Heart left ventricle (tissue), 16 donors: ENCODE measurements around the gene PUS7. TPM values are rescaled to one million over a fixed set of nuclear protein-coding genes. Genes with fewer than 3 reads are reported as not detected.

Experiments
- ATAC-seq, 4 donors: fragments of 200-7000 bp; cut with Tn5 transposase; one replicate each; pipeline ENCODE4 v1.9.1; 2020 to 2022; ENCODE audit warnings: moderate library complexity in 4 of 4, mild to moderate bottlenecking in 3 of 4, moderate number of reproducible peaks in 1 of 4
- DNase-seq, 5 donors: peaks; one replicate each; pipeline ENCODE4 v3.0.0-alpha.2; 2020
- H3K27ac ChIP-seq, 12 donors: fragments of 200-600 bp; sonication (generic) in 4 of 12; one replicate each; pipeline versions ENCODE4 v1.5.0 to v1.8.0; 2016 to 2022; ENCODE audit warnings: mild to moderate bottlenecking in 2 of 12
- H3K27me3 ChIP-seq, 9 donors: fragments of 200-600 bp; sonication (generic) in 2 of 9; one replicate each; pipeline versions ENCODE4 v1.5.1 to v1.8.0; 2016 to 2022; ENCODE audit warnings: mild to moderate bottlenecking in 3 of 9
- H3K36me3 ChIP-seq, 9 donors: fragments of 200-600 bp; sonication (generic) in 2 of 9; one replicate each; pipeline versions ENCODE4 v1.5.0 to v1.8.0; 2018 to 2022; ENCODE audit warnings: mild to moderate bottlenecking in 2 of 9
- H3K4me1 ChIP-seq, 12 donors: fragments of 200-600 bp; sonication (generic) in 4 of 12; one replicate each; pipeline versions ENCODE4 v1.5.0 to v1.8.0; 2016 to 2022; ENCODE audit warnings: mild to moderate bottlenecking in 3 of 12
- H3K4me3 ChIP-seq, 12 donors: fragments of 200-600 bp; sonication (generic) in 4 of 12; one replicate each; pipeline versions ENCODE4 v1.5.0 to v1.8.0; 2017 to 2022; ENCODE audit warnings: mild to moderate bottlenecking in 9 of 12, moderate library complexity in 4 of 12
- H3K9me3 ChIP-seq, 12 donors: fragments of 200-600 bp; sonication (generic) in 4 of 12; one replicate each; pipeline versions ENCODE4 v1.5.0 to v1.8.0; 2016 to 2022; ENCODE audit warnings: mild to moderate bottlenecking in 1 of 12
- POLR2A ChIP-seq, 2 donors: fragments of 450-650 bp; IDR thresholded peaks; one replicate each; pipeline ENCODE4 v1.6.1; 2017; ENCODE audit warnings: antibody characterized with exemption in 2 of 2, mild to moderate bottlenecking in 2 of 2, moderate library complexity in 2 of 2
- WGBS, 4 donors: extraction: QIAGEN DNeasy Blood & Tissue Kit in 2 of 4; methylation state at CpG; one replicate each; pipeline versions ENCODE4 v1.1.5 to v1.1.7; 2013 to 2018; 5-methylcytosine and 5-hydroxymethylcytosine counted together
- intact Hi-C, 10 donors: fragments of 100-400 bp; cut with DNase I; formaldehyde crosslinking; loops; one replicate each; pipeline versions ENCODE4 v1.11.1 to v1.14.2; 2022
- polyA plus RNA-seq, 2 donors: library from polyadenylated mRNA; stranded (reverse); fragments of 200-250 nt; gene quantifications; one replicate each; pipeline ENCODE4 v1.2.3, GENCODE V29; 2013
- total RNA-seq, 9 donors: library from RNA; depleted of rRNA in 2 of 9; stranded (reverse); fragments of >200 nt in 2 of 9; fragmentation: NEBNext Ultra II Directional in 3 of 9; extraction: Animal tissue kit (Norgen Biotek cat#: 25700) in 3 of 9; gene quantifications; one replicate each; pipeline versions ENCODE4 v1.1.0 to v1.2.4, GENCODE V29; 2016 to 2023
- TF ChIP-seq, protein P1 (sequence below), 12 donors: fragments of 200-600 bp; sonication (generic) in 4 of 12; IDR thresholded peaks; one replicate each; pipeline versions ENCODE4 v1.5.0 to v1.8.0; 2018 to 2022; ENCODE audit warnings: antibody characterized with exemption in 12 of 12, mild to moderate bottlenecking in 5 of 12
- donor health status: ischemic (EF 13 %, LVEDD 7.1; RV severe dilation, severe dysfunction).
- donor health status: healthy with polysubstance abuse.
- donor health status: DM: no; HTN: yes; CAD: no.
- donor health status: DM: no; HTN: no; CAD: no.
- donor health status: ischemic (EF 25% LVEDD 6.9; RV normal size, moderate dysfunction).
- donor health status: ischemic (EF 25% LVEDD 5.7; RV mildly dilated, moderate dysfunction).
- donor health status: healthy.
- donor health status: DM: yes; HTN: yes; CAD: no.
- donor health status: ischemic (EF 35%, LVEDD 5.7; RV mildly dilated, moderate dysfunction).
- donor health status: nonischemic (EF 11% LVEDD 7.7; RV severe dilation, severe dysfunction).
- donor health status: DM: yes; HTN: yes; CAD: no.
- donor health status: PGD.
- donor health status: ischemic (EF 29% LVEDD 5.4; RV normal size, mild dysfunction).
- donor health status: nonischemic (EF 23%, LVEDD 6.1; RV moderate dilation, normal function).

The PUS7 gene
- total and polyA plus RNA-seq, 11 donors: 1.9 to 7.9 (median 5.5) TPM

DNA sequence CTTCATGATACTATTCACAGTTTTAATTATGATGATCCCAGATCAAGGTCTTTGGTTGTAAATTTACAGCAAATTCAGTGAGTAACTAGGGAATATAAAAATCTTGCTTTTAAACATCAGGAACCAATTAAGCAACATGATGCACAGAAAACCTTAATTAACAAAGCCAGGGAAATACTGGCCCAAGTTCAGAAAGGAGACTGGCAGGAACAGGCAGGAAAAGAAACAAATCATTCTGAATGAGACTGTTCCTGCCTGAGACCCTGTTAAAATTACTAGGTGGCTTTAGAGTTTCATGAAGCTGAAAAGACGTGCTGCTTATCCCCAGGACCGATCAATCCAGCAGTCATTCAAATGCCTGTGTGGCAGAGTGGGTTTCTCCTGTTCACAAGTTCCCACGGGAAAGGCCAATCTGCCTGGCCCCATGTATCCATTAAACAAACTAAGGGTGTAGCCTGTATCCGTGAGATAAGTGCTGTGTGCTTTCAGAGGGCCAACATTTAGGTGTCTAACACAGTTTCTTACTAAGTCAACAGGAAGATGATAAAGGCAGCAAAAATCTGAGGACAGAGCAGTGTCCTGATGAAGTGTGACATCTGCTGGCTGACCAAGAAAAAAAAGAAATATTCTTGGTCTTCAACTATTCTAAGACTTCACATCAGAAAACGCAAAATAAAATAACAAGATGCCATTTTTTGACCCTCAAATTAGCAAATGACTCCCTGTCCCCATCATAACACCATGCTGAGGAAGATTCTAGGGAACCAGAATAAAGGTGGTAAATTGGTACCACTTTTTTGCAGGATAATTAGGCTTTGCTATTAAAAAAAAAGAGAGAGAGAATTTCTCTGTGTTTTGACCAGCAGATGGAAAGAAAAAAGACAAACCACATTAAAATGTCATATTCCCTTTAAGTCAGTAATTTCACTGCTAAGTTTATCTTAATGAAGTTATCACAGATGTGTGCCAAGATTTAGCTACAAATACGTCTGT is 34.2 kb downstream of the PUS7 start:
- H3K4me3 ChIP-seq: no peak overlapping the region
- peaks cover 0 to 12% (median 4%) of the 10 kb centered on the region in 12 donors for H3K4me1 ChIP-seq
- peaks cover 0 to 19% (median 12%) of the 10 kb centered on the region in 9 donors for H3K36me3 ChIP-seq
- H3K27me3 ChIP-seq: no peaks in the 10 kb centered on the region
- TF ChIP-seq POLR2A (IDR thresholded peaks at IDR 0.05): peak in 1 of 2 donors; percentile 10
- TF ChIP-seq, protein P1, sequence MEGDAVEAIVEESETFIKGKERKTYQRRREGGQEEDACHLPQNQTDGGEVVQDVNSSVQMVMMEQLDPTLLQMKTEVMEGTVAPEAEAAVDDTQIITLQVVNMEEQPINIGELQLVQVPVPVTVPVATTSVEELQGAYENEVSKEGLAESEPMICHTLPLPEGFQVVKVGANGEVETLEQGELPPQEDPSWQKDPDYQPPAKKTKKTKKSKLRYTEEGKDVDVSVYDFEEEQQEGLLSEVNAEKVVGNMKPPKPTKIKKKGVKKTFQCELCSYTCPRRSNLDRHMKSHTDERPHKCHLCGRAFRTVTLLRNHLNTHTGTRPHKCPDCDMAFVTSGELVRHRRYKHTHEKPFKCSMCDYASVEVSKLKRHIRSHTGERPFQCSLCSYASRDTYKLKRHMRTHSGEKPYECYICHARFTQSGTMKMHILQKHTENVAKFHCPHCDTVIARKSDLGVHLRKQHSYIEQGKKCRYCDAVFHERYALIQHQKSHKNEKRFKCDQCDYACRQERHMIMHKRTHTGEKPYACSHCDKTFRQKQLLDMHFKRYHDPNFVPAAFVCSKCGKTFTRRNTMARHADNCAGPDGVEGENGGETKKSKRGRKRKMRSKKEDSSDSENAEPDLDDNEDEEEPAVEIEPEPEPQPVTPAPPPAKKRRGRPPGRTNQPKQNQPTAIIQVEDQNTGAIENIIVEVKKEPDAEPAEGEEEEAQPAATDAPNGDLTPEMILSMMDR (IDR thresholded peaks at IDR 0.05): peak; percentile 12 to 58 (median 40)
- ATAC-seq (peak in 3 of 4 donors; percentile 71 to 87 (median 87)), DNase-seq (peak in 1 of 5 donors; percentile 11)
- peak overlapping the region in 8 of 12 donors; percentile 2 to 29 (median 18) for H3K27ac ChIP-seq
- intact Hi-C loops: loop anchor here in 5 of 10 donors (2.0 to 10.0 kb wide), 6 partner anchors 86 to 565 kb away; no protein-coding TSS in a partner anchor
- no peaks in the 10 kb centered on the region for H3K9me3 ChIP-seq
- WGBS, 4 donors: 44 to 58% (median 56%) methylated on average over 6 of the region's 6 CpGs

- no peaks in the 10 kb centered on the region for H3K4me1 ChIP-seq
- DNase-seq (no peak), ATAC-seq (no peak)
- H3K27me3 ChIP-seq: no peaks in the 10 kb centered on the region
- TF ChIP-seq, protein P1 (IDR thresholded peaks at IDR 0.05): no peak
- TF ChIP-seq POLR2A (IDR thresholded peaks at IDR 0.05): no peak
- 96 to 97% (median 97%) methylated on average over 4 of the region's 4 CpGs for WGBS, 4 donors
- H3K36me3 ChIP-seq: peaks cover 0 to 34% (median 10%) of the 10 kb centered on the region in 9 donors
- no peaks in the 10 kb centered on the region for H3K9me3 ChIP-seq
- no peak overlapping the region for H3K4me3 ChIP-seq
- H3K27ac ChIP-seq: no peak overlapping the region
- intact Hi-C loops: loop anchor here in 1 of 10 donors (10.0 kb wide), 1 partner anchor 556 kb away; no protein-coding TSS in a partner anchor
Measured at GRCh38 chr7:105480931-105481330, 41.1 kb downstream of the PUS7 start.

DNA sequence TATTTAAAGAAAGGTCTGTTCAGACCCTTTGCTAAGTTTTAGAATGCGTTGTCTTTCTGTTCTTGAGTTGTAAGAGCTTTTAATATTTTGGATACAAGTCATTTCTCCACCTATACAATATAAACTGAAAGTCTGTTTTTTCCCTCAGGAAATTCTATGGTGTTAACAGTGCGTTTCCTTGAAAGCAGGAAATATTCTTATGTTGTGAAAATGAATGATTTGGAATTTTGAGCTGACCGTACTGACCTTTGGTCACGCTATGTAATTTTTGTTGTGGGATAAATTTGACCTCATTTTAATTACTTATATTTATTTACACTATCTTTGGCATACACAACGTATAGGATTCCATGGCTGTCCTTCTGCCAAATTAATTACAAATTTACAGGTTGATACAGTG is 43.5 kb downstream of the PUS7 start:
- H3K4me3 ChIP-seq: no peak overlapping the region
- ATAC-seq: no peak
- H3K36me3 ChIP-seq: peaks cover 0 to 28% (median 8%) of the 10 kb centered on the region in 9 donors
- H3K9me3 ChIP-seq: no peaks in the 10 kb centered on the region
- intact Hi-C loops: no loop called here
- H3K27me3 ChIP-seq: no peaks in the 10 kb centered on the region
- H3K27ac ChIP-seq: no peak overlapping the region
- WGBS, 4 donors: 75 to 87% (median 81%) methylated on average over 5 of the region's 5 CpGs
- no peak for DNase-seq
- no peak for TF ChIP-seq POLR2A (IDR thresholded peaks at IDR 0.05)
- TF ChIP-seq, protein P1 (IDR thresholded peaks at IDR 0.05): no peak
- no peaks in the 10 kb centered on the region for H3K4me1 ChIP-seq

DNA sequence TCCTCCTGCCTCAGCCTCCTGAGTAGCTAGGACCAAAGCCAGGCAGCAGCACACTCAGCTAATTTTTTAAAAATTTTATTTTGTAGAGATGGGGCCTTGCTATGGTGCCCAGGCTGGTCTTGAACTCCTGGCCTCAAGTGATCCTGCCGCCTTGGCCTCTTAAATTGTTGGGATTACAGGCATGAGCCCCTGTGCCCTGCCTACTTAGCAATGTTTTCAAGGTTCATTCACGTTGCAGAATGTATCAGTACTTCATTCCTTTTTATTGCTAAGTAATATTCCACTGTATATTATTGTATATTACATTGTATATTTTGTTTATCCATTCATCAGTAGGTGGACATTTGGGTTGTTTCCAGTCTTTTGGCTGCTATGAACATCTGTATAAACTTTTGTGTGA is 44.2 kb downstream of the PUS7 start:
- peaks cover 0 to 28% (median 8%) of the 10 kb centered on the region in 9 donors for H3K36me3 ChIP-seq
- no peak for DNase-seq

More for the DNA sequence above, 44.2 kb downstream of the PUS7 start:
- H3K27me3 ChIP-seq: no peaks in the 10 kb centered on the region
- no peak overlapping the region for H3K4me3 ChIP-seq
- TF ChIP-seq, protein P1 (IDR thresholded peaks at IDR 0.05): no peak
- TF ChIP-seq POLR2A (IDR thresholded peaks at IDR 0.05): no peak
- intact Hi-C loops: no loop called here
- no peak for ATAC-seq
- no peak overlapping the region for H3K27ac ChIP-seq
- WGBS, 4 donors: 94 to 97% (median 96%) methylated on average over 2 of the region's 2 CpGs
- no peaks in the 10 kb centered on the region for H3K9me3 ChIP-seq
- H3K4me1 ChIP-seq: no peaks in the 10 kb centered on the region
